GM18519 (cell line): Measurements from ENCODE around the gene PI3.
"Not testable (repeated sequence)": the region's sequence is repeated elsewhere in the genome, so short reads cannot be mapped to it uniquely, and the experiment has no call there.

Source experiments
- ATAC-seq: cut with Tn5 transposase; IDR thresholded peaks from one replicate; pipeline ENCODE4 v1.9.1; 2021; ENCODE audit warnings: mild to moderate bottlenecking, moderate library complexity; ENCODE audit not compliant: unreplicated experiment, low FRiP score

Gene PI3

GRCh38 chr20:45174434-45175364 lies at the start of gene PI3:
Gene PI3, plus strand, starts transcription at chr20:45174902. Its CDS starts 21 bp downstream, at chr20:45174923.
- no peak for ATAC-seq

GRCh38 chr20:45128099-45128498 lies 46.6 kb upstream of the PI3 start:
- ATAC-seq, result no peak

GRCh38 chr20:45136911-45137310 lies 37.8 kb upstream of the PI3 start:
- no peak for ATAC-seq

- no peak for ATAC-seq
Observed at GRCh38 chr20:45138561-45139300, 36.0 kb upstream of the PI3 start.

- ATAC-seq, result not testable (repeated sequence)
Observed at GRCh38 chr20:45139733-45140375, 34.8 kb upstream of the PI3 start.

GRCh38 chr20:45140836-45141235 lies 33.9 kb upstream of the PI3 start:
- no peak for ATAC-seq

GRCh38 chr20:45149062-45149461 lies 25.6 kb upstream of the PI3 start:
- ATAC-seq, result no peak

GRCh38 chr20:45152405-45152804 lies 22.3 kb upstream of the PI3 start:
- ATAC-seq, result no peak

- no peak for ATAC-seq
Observed at GRCh38 chr20:45153147-45153546, 21.6 kb upstream of the PI3 start.

GRCh38 chr20:45153752-45154151 lies 20.9 kb upstream of the PI3 start:
- no peak for ATAC-seq

- ATAC-seq, result no peak
Observed at GRCh38 chr20:45154183-45154582, 20.5 kb upstream of the PI3 start.

GRCh38 chr20:45154794-45155193 lies 19.9 kb upstream of the PI3 start:
- ATAC-seq, result not testable (repeated sequence)

- ATAC-seq, result no peak
Observed at GRCh38 chr20:45156713-45157112, 18.0 kb upstream of the PI3 start.

- ATAC-seq, result no peak
Observed at GRCh38 chr20:45157962-45158361, 16.7 kb upstream of the PI3 start.

GRCh38 chr20:45163083-45163803 lies 11.5 kb upstream of the PI3 start:
- no peak for ATAC-seq

- no peak for ATAC-seq
Observed at GRCh38 chr20:45164906-45165305, 9.8 kb upstream of the PI3 start.

GRCh38 chr20:45173522-45173921 lies 1.2 kb upstream of the PI3 start:
- ATAC-seq, result no peak

- ATAC-seq, result no peak
Observed at GRCh38 chr20:45176526-45177267, 2.0 kb downstream of the PI3 start.

GRCh38 chr20:45179166-45179565 lies 4.5 kb downstream of the PI3 start:
- no peak for ATAC-seq

- no peak for ATAC-seq
Observed at GRCh38 chr20:45181639-45182038, 6.9 kb downstream of the PI3 start.
